Epithelial cell of prostate (primary cell): ENCODE data around the gene ZNF548.

ENCODE experiments used
- DNase-seq: peaks from one replicate; pipeline ENCODE4 v3.0.0-alpha.2; 2011; ENCODE audit warnings: low read depth, low spot score
- H3K27ac ChIP-seq: fragments of 450-650 bp; 2 replicates; pipeline ENCODE4 v1.5.1; 2017; ENCODE audit warnings: mild to moderate bottlenecking

Gene ZNF548

GRCh38 chr19:57389194-57389729 is 392 bp upstream of the ZNF548 start:
- peak overlapping the region; percentile 53 for H3K27ac ChIP-seq
- DNase-seq = no peak

- DNase-seq = no peak
- no peak overlapping the region for H3K27ac ChIP-seq
Measured at GRCh38 chr19:57395710-57396109, 6.1 kb downstream of the ZNF548 start.

DNA sequence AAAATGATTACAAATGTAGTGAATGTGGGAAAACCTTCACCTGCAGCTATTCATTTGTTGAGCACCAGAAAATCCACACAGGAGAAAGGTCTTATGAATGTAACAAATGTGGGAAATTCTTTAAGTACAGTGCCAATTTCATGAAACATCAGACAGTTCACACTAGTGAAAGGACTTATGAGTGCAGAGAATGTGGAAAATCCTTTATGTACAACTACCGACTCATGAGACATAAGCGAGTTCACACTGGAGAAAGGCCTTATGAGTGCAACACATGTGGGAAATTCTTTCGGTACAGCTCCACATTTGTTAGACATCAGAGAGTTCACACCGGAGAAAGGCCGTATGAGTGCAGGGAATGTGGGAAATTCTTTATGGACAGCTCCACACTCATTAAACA is 9.2 kb downstream of the ZNF548 start:
- no peak for DNase-seq
- H3K27ac ChIP-seq = no peak overlapping the region

DNA sequence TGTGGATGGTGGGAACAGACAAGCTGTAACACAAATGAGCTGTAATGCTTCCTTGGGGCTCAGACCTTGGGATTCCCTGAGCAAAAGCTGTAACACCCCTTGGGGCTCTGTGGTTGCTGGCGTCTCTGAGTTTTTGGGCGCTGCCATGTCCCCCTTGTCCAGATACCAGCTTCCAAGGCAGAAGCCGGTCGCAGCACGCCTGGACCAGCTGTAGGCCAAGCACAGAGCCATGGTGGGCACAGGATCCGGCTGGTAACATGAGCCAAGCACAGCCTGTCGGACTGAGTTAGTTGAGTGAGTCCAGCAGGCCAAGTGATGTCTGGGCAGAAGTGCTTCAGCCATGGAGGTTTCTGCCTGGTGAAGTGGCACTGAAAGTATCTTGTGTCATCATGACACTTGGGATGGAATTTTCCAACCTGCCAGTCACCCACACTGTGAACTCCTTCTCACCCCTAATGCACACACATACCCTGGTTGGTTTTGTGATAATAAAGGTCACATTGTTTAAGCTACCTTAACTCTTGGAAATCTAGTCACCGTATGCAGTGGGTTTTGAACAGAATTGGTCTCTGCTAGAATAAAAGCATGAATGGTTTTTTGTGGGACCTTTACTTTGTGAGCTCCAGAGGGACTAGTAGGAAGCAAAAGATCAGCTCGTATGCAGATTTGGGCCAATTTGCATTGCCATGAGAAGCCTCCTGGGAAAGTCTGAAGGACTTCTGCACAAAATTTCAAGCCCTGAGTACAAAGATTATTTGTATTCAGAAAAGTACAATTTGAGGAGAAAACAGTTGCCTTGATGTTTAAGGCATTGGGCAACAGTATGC is 14.3 kb downstream of the ZNF548 start:
- H3K27ac ChIP-seq = no peak overlapping the region
- no peak for DNase-seq

DNA sequence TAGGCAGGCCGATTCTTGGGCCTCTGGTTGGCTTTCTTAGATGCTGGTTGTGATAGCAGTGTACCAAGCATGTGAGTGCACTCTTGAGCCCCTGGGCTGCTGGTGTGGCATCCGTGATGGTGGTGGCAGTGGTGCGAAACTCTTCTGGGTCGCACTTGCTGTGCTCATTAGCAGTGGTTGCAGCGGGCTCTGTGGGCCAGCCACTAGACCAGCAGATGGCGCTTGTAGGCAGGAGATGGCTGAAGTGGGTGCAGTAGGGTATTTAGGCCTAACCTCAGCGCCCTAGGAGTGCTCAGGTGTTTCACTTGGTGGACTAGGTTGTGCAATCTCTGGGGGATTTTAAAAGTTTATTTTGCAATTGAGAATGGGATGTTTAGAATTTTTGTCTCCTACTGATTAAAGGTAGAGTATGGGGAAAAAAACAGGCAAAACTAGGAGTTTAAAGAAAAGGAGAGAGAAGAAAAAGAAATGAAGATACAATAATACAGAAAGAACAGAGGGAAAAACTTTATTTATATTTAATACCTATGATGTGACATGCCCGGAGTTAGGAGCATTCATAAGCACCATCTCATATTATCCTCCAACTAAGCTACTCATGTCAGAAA is 17.0 kb downstream of the ZNF548 start:
- no peak for DNase-seq
- H3K27ac ChIP-seq = no peak overlapping the region

DNA sequence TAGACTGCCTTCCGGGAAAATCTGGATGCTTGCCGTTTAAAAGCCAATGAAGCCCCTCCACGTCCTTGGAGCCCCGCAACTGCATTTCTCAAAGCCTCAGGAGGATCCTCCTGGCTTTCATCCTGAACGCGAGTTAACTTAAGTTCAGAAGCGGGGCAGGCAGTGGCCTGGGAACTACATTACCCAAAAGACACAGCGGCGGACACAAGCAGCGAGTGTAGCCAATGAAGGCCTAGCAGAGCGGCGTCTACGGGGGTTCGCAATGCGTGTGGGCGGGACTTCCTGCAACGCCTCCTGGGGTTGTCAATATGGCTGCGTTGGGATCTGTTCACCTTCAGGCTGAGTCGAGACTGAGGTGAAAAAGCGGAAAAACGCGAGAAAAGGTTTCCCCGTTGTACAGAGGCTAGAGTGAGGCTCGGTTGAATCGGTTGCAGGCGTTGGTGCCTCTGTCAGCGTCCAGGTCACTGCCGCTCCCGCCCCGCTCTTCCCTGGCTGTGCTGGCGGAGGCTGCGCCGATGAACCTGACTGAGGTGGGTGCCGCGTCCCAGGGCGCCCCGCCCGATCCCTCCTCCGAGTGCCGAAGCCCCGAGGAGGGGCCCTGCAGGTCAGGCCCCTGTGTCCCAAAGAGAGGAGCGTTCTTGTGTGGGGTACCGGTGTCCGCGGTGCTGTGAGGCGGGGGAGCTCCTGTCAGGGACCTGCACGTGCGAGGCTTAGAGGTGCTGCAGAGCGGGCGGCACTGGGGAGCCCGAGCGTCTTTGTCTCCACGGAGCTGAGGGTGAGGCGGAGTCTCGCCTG is 21.4 kb downstream of the ZNF548 start, which contains the start of gene ZNF17:
Gene ZNF17 (plus strand): TSS at position 285 of the 795 bp plus-strand sequence. CDS start 2,455 bp downstream, outside the sequence.
- no peak within 1 kb of the TSS for H3K27ac ChIP-seq
- DNase-seq = peak; percentile 73

- H3K27ac ChIP-seq = no peak overlapping the region
- DNase-seq = no peak
Measured at GRCh38 chr19:57419439-57419838, 29.8 kb downstream of the ZNF548 start.

DNA sequence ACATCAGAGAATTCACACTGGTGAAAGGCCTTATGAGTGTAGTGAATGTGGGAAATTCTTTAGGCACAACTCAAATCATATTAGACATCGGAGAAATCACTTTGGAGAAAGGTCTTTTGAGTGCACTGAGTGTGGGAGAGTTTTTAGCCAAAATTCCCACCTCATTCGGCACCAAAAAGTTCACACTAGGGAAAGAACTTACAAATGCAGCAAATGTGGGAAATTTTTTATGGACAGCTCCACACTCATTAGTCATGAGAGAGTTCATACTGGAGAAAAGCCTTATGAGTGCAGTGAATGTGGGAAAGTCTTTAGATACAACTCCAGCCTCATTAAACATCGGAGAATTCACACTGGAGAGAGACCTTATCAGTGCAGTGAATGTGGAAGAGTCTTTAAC is 31.4 kb downstream of the ZNF548 start:
- DNase-seq = no peak

DNA sequence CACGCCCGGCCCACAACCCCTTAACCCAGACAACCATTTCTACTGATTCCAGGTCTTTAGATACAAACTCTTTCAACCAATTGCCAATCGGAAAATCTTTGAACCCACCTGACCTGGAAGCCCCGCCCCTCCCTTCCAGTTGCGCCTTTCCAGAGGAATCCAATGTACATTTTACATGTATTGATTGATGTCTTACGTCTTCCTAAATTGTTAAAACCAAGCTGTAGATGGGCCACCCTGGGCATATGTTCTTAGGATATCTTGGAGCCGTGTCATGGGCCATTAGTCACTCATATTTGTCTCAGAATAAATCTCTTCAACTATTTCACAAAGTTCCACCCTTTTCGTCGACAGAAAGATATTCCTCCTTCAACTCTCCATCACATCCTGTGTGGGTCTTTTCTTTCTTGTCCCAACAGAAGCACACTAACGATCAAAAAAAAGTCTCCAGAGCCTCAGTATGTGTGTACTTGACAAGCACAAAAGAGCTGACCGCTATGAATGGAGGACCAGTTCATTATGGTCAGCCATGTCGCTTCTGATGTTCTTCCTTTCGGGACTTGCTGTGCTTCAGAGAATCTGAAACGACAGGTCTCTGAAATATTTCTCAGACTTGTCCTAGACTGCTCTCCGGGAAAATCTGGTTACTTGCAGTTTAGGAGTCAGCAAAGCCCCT is 44.9 kb downstream of the ZNF548 start:
- H3K27ac ChIP-seq = peak overlapping the region; percentile 63
- DNase-seq = no peak

More for the DNA sequence above, 31.4 kb downstream of the ZNF548 start:
- H3K27ac ChIP-seq = no peak overlapping the region

- H3K27ac ChIP-seq = peak within 1 kb of the TSS; percentile 63
- peak; percentile 96 for DNase-seq
Measured at GRCh38 chr19:57435062-57435978, 45.7 kb downstream of the ZNF548 start, which contains the start of gene ZNF749. TSS of gene ZNF749 (plus strand) at chr19:57435325. CDS start at chr19:57435579, 254 bp downstream.

GRCh38 chr19:57436417-57436816 is 46.8 kb downstream of the ZNF548 start:
- no peak for DNase-seq
- no peak overlapping the region for H3K27ac ChIP-seq

- no peak overlapping the region for H3K27ac ChIP-seq
- no peak for DNase-seq
Measured at GRCh38 chr19:57437931-57438330, 48.3 kb downstream of the ZNF548 start.

GRCh38 chr19:57438925-57439324 is 49.3 kb downstream of the ZNF548 start:
- no peak overlapping the region for H3K27ac ChIP-seq
- DNase-seq = no peak

- no peak for DNase-seq
- H3K27ac ChIP-seq = no peak overlapping the region
Measured at GRCh38 chr19:57441979-57442752, 52.5 kb downstream of the ZNF548 start.

- no peak for DNase-seq
- no peak overlapping the region for H3K27ac ChIP-seq
Measured at GRCh38 chr19:57443121-57443696, 53.6 kb downstream of the ZNF548 start.

- H3K27ac ChIP-seq = no peak overlapping the region
- no peak for DNase-seq
Measured at GRCh38 chr19:57452307-57452706, 62.7 kb downstream of the ZNF548 start.
